HepG2 (cell line): ENCODE data around the gene RAD9A. TPM values are rescaled to one million over a fixed set of nuclear protein-coding genes. Genes with fewer than 3 reads are reported as not detected.

ENCODE experiments used
- IKZF1 ChIP-seq: fragments of 450-650 bp; IDR thresholded peaks from 2 replicates; pipeline ENCODE4 v1.7.1; 2016
- JARID2 ChIP-seq: sonication (generic); formaldehyde crosslinking; IDR thresholded peaks from 2 replicates; pipeline ENCODE4 v1.8.1; 2023; ENCODE audit warnings: missing genetic modification reagents, inconsistent platforms; ENCODE audit not compliant: insufficient replicate concordance
- KAT7 ChIP-seq: IDR thresholded peaks from 2 replicates; pipeline ENCODE4 v1.6.1; 2018; ENCODE audit warnings: borderline replicate concordance, missing compliant biosample characterization
- NFRKB ChIP-seq: fragments of 450-650 bp; IDR thresholded peaks from 2 replicates; pipeline ENCODE4 v1.6.1; 2017
- PAX8 ChIP-seq: sonication (generic); formaldehyde crosslinking; IDR thresholded peaks from 2 replicates; pipeline ENCODE4 v1.8.0; 2022; ENCODE audit warnings: mild to moderate bottlenecking, missing genetic modification reagents, borderline replicate concordance
- RBFOX2 ChIP-seq: fragments of 200-400 bp; formaldehyde crosslinking; IDR thresholded peaks from 2 replicates; pipeline ENCODE4 v1.6.1; 2017; ENCODE audit warnings: low read depth, mild to moderate bottlenecking, low read length
- SAFB2 ChIP-seq: sonication (generic); formaldehyde crosslinking; IDR thresholded peaks from 2 replicates; pipeline ENCODE4 v1.5.1; 2020; ENCODE audit warnings: missing genetic modification reagents, low read depth, mild to moderate bottlenecking, borderline replicate concordance
- SAP130 ChIP-seq: IDR thresholded peaks from 2 replicates; pipeline ENCODE4 v1.6.1; 2016; ENCODE audit warnings: low read depth
- TCF7L2 ChIP-seq: IDR thresholded peaks from 2 replicates; pipeline ENCODE4 v1.6.1; 2011; ENCODE audit warnings: mild to moderate bottlenecking, low read depth, low read length, moderate library complexity
- TP53 ChIP-seq: sonication (generic); formaldehyde crosslinking; conservative IDR thresholded peaks from 2 replicates; pipeline ENCODE4 v1.4.0; 2020; ENCODE audit warnings: missing genetic modification reagents
- YY1 ChIP-seq: IDR thresholded peaks from 2 replicates; pipeline ENCODE4 v1.6.1; 2011; ENCODE audit warnings: low read length, low read depth, moderate library complexity, mild to moderate bottlenecking; ENCODE audit not compliant: insufficient read depth, insufficient replicate concordance
- ZNF879 ChIP-seq: sonication (generic); formaldehyde crosslinking; IDR thresholded peaks from 2 replicates; pipeline ENCODE4 v1.8.1; 2023; ENCODE audit warnings: missing genetic modification reagents
- polyA plus RNA-seq, 8 experiments: library from polyadenylated mRNA; depleted of rRNA in 3 of 8; stranded (reverse) in 7 of 8; unstranded in 1 of 8; fragments of >200 nt; fragmentation: Illumina TruSeq in 4 of 8; extraction: Trizol in 4 of 8; gene quantifications; 2 replicates each; pipeline versions ENCODE4 v1.2.1 to v1.2.3, GENCODE V29; 2011 to 2016; ENCODE audit warnings: low read depth in 4 of 8, missing spikeins in 1 of 8, mixed read lengths in 1 of 8; ENCODE audit not compliant: insufficient read depth in 1 of 8
- total RNA-seq, 5 experiments: library from RNA; depleted of rRNA; stranded (reverse); fragments of >200 nt; fragmentation: Illumina TruSeq; extraction: Trizol; gene quantifications; 2 replicates each; pipeline ENCODE4 v1.2.3, GENCODE V29; 2016; ENCODE audit warnings: low read depth in 1 of 5
- TF ChIP-seq, protein P1 (sequence below), 2 experiments: IDR thresholded peaks; 2 replicates each; pipeline ENCODE4 v1.6.1; 2011 to 2012; ENCODE audit warnings: low read length in 2 of 2, borderline replicate concordance in 1 of 2, low read depth in 1 of 2, mild to moderate bottlenecking in 1 of 2, moderate library complexity in 1 of 2
- TF ChIP-seq, protein P2 (sequence below): sonication (generic); formaldehyde crosslinking; IDR thresholded peaks from 2 replicates; pipeline ENCODE4 v1.5.1; 2020; ENCODE audit warnings: missing genetic modification reagents, mild to moderate bottlenecking, borderline replicate concordance
- TF ChIP-seq, protein P3 (sequence below): IDR thresholded peaks from 2 replicates; pipeline ENCODE4 v1.6.1; 2016; ENCODE audit warnings: control low read depth
- TF ChIP-seq, protein P4 (sequence below): IDR thresholded peaks from 2 replicates; pipeline ENCODE4 v1.6.1; 2016; ENCODE audit warnings: mild to moderate bottlenecking, missing biosample characterization, missing genetic modification reagents
- TF ChIP-seq, protein P5 (sequence below): sonication (generic); formaldehyde crosslinking; IDR thresholded peaks from 2 replicates; pipeline ENCODE4 v1.4.0; 2020; ENCODE audit warnings: missing genetic modification reagents, borderline replicate concordance

Gene RAD9A
- total and polyA plus RNA-seq, 2 of the 13 experiments (the other 11 are each of a cell fraction or from before 2014, with no cell fraction given): 10.1 to 15.7 TPM

DNA sequence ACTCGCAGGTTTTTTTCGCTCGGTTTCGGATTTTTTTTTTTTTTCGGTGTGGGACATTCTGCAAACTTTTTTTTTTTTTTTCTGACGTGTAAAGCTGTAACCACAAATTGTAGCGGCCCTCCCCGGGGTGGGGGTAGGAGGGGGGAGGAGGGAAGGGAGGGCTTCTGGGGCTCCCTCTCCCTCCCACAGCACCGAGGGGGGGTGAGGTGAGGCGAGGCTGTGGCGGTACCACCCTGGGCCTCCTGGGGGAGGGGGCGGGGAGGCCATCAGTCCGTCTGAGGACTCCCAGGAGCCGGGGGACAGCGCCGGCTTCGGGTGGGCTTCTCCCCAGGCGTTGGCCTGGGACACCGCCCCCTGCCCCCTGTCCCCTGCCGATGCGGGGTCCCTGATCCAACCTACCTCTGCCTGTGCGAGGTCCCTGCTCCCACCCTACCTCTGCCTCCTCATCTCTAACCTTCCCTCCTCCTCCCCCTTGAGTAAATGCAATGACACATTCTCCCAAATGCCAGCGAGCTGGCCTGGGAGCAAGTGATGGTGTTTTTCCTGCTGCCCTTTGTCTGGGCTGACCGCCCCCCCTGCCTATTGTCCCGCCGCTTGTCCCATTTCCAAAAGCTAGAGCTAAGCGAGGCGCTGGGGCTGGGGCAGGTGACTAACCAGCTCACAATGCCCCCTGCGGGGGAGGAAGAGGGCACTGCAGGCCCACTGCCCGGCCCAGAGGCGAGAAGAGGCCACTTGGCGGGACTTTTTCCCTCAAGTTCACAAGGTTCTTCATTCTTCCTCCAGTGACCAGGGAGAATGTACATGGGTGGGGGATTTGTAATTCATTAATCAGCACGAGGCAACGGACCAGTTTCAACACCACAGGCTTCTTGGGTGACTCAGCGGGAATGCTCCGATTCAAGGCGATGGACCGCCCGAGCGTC lies 17.9 kb upstream of the RAD9A start (continued):
- TF ChIP-seq, protein P1, sequence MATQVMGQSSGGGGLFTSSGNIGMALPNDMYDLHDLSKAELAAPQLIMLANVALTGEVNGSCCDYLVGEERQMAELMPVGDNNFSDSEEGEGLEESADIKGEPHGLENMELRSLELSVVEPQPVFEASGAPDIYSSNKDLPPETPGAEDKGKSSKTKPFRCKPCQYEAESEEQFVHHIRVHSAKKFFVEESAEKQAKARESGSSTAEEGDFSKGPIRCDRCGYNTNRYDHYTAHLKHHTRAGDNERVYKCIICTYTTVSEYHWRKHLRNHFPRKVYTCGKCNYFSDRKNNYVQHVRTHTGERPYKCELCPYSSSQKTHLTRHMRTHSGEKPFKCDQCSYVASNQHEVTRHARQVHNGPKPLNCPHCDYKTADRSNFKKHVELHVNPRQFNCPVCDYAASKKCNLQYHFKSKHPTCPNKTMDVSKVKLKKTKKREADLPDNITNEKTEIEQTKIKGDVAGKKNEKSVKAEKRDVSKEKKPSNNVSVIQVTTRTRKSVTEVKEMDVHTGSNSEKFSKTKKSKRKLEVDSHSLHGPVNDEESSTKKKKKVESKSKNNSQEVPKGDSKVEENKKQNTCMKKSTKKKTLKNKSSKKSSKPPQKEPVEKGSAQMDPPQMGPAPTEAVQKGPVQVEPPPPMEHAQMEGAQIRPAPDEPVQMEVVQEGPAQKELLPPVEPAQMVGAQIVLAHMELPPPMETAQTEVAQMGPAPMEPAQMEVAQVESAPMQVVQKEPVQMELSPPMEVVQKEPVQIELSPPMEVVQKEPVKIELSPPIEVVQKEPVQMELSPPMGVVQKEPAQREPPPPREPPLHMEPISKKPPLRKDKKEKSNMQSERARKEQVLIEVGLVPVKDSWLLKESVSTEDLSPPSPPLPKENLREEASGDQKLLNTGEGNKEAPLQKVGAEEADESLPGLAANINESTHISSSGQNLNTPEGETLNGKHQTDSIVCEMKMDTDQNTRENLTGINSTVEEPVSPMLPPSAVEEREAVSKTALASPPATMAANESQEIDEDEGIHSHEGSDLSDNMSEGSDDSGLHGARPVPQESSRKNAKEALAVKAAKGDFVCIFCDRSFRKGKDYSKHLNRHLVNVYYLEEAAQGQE (IDR thresholded peaks at IDR 0.05; ENCODE audit: borderline replicate concordance in 1 of 2, low read depth in 1 of 2, low read length in 2 of 2): no peak
- TF ChIP-seq TCF7L2 (no peak), NFRKB (no peak), SAFB2 (CRISPR knock-in tag) (no peak), TP53 (CRISPR knock-in tag) (no peak), PAX8 (CRISPR knock-in tag) (no peak), YY1 (no peak), RBFOX2 (no peak; the same call in 1 of the 2 replicates), KAT7 (CRISPR knock-in tag) (no peak), ZNF879 (CRISPR knock-in tag) (no peak), IKZF1 (no peak), SAP130 (CRISPR knock-in tag) (peak; percentile 53; the same call in 1 of the 2 replicates), JARID2 (no peak)
- TF ChIP-seq, protein P2, sequence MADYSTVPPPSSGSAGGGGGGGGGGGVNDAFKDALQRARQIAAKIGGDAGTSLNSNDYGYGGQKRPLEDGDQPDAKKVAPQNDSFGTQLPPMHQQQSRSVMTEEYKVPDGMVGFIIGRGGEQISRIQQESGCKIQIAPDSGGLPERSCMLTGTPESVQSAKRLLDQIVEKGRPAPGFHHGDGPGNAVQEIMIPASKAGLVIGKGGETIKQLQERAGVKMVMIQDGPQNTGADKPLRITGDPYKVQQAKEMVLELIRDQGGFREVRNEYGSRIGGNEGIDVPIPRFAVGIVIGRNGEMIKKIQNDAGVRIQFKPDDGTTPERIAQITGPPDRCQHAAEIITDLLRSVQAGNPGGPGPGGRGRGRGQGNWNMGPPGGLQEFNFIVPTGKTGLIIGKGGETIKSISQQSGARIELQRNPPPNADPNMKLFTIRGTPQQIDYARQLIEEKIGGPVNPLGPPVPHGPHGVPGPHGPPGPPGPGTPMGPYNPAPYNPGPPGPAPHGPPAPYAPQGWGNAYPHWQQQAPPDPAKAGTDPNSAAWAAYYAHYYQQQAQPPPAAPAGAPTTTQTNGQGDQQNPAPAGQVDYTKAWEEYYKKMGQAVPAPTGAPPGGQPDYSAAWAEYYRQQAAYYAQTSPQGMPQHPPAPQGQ (CRISPR knock-in tag): no peak
- TF ChIP-seq, protein P3, sequence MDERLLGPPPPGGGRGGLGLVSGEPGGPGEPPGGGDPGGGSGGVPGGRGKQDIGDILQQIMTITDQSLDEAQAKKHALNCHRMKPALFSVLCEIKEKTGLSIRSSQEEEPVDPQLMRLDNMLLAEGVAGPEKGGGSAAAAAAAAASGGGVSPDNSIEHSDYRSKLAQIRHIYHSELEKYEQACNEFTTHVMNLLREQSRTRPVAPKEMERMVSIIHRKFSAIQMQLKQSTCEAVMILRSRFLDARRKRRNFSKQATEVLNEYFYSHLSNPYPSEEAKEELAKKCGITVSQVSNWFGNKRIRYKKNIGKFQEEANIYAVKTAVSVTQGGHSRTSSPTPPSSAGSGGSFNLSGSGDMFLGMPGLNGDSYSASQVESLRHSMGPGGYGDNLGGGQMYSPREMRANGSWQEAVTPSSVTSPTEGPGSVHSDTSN (CRISPR knock-in tag): no peak
- TF ChIP-seq, protein P4, sequence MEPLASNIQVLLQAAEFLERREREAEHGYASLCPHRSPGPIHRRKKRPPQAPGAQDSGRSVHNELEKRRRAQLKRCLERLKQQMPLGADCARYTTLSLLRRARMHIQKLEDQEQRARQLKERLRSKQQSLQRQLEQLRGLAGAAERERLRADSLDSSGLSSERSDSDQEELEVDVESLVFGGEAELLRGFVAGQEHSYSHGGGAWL (CRISPR knock-in tag): 0 out of 2 replicates have a peak, but pooled peaks have one; percentile 24
- TF ChIP-seq, protein P5, sequence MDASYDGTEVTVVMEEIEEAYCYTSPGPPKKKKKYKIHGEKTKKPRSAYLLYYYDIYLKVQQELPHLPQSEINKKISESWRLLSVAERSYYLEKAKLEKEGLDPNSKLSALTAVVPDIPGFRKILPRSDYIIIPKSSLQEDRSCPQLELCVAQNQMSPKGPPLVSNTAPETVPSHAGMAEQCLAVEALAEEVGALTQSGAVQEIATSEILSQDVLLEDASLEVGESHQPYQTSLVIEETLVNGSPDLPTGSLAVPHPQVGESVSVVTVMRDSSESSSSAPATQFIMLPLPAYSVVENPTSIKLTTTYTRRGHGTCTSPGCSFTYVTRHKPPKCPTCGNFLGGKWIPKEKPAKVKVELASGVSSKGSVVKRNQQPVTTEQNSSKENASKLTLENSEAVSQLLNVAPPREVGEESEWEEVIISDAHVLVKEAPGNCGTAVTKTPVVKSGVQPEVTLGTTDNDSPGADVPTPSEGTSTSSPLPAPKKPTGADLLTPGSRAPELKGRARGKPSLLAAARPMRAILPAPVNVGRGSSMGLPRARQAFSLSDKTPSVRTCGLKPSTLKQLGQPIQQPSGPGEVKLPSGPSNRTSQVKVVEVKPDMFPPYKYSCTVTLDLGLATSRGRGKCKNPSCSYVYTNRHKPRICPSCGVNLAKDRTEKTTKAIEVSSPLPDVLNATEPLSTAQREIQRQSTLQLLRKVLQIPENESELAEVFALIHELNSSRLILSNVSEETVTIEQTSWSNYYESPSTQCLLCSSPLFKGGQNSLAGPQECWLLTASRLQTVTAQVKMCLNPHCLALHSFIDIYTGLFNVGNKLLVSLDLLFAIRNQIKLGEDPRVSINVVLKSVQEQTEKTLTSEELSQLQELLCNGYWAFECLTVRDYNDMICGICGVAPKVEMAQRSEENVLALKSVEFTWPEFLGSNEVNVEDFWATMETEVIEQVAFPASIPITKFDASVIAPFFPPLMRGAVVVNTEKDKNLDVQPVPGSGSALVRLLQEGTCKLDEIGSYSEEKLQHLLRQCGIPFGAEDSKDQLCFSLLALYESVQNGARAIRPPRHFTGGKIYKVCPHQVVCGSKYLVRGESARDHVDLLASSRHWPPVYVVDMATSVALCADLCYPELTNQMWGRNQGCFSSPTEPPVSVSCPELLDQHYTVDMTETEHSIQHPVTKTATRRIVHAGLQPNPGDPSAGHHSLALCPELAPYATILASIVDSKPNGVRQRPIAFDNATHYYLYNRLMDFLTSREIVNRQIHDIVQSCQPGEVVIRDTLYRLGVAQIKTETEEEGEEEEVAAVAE (CRISPR knock-in tag): peak; percentile 59; the same call in 1 of the 2 replicates
